HG03064 (cell line): ENCODE data around the gene TMEM45A.
"Not testable (repeated sequence)": the region's sequence is repeated elsewhere in the genome, so short reads cannot be mapped to it uniquely, and the experiment has no call there.

ENCODE experiments used
- ATAC-seq: cut with Tn5 transposase; IDR thresholded peaks from one replicate; pipeline ENCODE4 v1.9.1; 2021; ENCODE audit warnings: low read depth; ENCODE audit not compliant: unreplicated experiment

Gene TMEM45A

DNA sequence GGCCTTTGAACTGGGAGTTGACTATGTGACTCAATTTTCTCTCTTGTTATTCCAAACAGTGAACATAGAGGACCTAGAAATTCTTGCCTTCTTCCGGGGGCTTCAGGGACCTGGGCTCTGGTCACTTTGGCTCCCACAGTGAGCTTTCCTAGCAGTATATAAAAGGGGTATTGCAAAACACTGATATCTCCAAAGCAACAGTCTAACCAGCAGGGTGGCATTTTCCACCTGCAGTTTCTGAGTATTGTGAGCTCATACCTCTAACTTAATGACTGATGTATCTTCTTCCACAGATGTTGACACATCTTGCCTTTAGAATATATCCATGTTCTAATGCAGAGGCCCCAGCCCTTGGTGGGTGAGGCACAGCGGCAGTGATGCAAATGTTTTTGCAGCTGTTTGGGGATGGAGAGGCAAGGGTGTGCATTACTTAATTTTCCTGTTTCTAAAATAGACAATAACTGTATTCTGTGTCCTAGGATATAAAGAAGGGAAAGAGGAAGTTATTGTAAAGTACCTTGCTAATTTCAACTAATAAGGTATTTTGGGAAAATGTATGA is 71.3 kb downstream of the TMEM45A start:
- ATAC-seq: no peak

DNA sequence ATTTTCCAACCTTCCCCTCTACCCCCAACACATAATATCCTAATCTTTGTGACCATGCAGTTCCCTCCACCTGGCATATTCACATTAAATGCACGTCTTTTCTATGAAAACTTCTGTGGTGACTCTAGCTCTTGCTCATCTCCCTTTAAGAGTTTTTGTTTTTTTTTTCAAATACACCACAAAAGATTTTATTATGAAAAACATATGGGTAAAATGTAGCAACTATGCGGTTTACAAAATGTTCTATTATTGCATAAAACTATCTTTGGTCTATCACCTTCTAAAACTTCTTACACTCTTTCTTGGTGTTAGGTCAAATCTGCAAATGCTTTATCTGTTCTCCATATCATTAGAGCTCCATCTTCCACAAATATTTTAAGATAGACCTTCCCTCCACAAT is 78.4 kb downstream of the TMEM45A start:
- no peak for ATAC-seq

DNA sequence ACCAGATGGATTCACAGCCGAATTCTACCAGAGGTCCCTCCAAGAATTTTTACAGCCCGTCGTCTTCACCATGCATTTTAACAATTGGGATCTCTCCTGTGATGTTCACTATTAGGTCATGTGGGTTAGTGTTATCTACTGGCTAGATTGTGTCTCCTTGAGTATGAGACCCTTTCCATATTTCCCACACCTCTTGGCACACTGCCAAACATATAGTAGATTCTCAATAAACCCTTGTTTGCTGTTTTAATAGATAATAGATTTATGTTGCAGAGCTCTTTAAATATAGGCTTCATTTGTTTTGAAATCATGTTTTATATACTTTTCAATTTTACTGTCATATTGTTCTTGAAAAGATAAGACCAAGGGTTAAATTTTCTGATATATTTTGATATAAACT is 82.1 kb downstream of the TMEM45A start:
- ATAC-seq: no peak

DNA sequence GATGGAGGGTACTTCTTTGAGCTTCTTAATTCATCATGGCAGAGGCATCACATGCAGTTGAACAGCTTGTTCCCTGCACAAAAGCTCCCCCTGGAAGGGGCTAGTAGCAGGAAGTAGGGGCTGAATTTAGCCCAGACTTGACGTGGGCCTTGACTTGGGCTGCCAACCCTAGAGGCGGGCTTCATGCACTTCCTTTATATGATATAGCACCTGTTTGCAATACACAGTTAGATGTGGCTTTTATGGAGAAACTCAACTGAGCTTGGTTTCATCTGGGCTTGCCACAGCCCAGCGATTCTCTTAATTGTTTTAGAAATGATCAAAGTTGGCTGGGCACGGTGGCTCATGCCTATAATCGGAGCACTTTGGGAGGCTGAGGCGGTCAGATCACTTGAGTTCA is 83.3 kb downstream of the TMEM45A start:
- ATAC-seq: no peak

DNA sequence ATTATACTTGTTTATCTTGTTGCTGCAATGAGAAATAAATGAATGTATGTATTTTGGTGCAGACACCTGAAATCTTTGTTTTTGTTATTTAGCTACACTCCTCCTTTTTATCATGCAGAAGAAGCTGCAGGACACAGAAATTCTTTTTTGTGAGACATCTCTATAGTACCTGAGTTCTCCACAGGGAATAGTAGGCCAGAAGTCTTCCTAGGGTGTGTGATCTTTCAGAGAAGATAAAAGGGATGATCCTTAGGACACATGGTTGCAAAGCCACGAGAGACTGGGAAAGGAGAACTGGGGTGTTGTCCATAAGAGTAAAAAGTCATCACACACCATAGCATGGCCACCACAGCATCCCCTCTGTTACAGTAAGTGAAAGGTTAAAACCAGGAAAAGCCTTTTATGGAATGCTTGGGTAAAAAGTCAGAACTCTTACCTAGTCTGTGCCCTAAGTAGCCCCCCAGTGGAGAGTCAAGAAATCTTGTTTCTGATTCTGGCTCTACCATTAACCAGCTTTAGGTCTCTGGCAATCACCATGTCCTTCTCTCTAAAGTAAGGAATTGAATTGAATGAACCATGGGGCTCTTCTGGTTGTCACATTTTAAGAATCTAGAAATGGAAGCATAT is 85.1 kb downstream of the TMEM45A start:
- no peak for ATAC-seq

DNA sequence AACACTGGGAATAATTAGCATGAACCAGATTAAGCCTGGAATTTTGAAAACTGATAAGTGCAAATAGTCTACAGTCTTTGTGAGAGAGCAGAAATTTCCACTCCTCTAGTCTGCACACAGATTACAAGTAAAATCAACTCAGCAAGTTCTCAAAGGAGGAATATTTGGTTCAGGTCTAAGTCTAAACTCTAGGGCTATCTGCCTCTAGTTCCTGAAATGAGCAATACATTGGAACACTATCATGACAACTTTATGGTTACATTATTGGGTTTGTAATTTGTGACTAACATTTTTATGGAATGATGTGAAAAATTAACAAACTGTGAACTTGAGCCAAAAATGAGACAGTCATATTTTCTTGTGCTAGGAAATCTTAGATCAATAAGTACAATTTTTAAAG is 86.2 kb downstream of the TMEM45A start:
- ATAC-seq: no peak

DNA sequence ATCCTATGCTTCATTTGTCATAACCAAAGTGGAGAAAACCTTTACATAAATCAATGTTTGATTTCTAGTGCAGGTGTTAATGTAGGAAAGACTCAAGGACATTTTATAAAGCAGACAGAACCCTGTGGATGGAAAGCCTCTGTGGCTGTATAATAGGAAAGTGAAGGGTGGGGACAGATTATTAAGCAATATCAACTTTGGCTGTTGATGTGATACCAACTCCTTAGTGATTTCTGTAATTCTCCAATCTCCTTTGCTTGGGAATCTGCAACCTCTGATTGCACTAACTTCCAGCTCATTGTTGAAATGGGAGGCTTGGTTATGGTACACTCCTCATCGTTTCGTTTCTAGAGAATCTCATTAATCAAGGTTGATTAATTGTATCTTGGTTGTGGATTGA is 87.7 kb downstream of the TMEM45A start:
- ATAC-seq: no peak

DNA sequence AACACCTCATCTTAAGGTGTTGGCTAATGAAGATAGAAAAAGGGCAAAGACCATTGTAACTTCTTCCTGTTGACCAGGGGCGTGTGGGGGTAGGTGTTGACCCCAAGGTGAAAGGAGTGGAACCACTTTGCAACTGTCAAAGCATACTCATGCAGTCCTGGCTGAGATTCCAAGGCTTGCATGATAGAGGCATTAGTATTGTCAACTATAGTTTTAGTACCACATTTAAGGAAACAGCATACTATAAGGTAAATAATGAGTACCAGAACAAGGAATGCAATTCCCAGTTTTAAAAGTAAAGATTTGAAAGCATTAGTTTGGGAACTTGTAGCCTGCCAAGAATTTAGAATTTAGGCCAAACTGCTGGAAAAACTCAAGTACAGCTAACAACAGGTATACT is 89.2 kb downstream of the TMEM45A start:
- ATAC-seq: no peak

DNA sequence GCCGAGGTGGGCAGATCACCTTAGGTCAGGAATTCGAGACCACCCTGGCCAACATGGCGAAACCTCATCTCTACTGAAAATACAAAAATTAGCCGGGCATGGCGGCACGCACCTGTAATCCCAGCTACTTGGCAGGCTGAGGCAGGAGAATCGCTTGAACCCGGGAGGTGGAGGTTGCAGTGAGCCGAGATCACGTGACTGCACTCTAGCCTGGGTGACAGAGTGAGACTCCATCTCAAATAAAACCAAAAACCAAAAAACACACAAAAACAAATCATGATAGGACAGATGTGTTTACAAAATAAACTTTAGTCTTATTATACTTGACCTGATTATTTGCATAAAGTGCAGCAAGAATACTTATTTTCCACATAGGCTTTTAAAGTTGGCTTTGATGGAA is 89.7 kb downstream of the TMEM45A start:
- ATAC-seq: not testable (repeated sequence)

DNA sequence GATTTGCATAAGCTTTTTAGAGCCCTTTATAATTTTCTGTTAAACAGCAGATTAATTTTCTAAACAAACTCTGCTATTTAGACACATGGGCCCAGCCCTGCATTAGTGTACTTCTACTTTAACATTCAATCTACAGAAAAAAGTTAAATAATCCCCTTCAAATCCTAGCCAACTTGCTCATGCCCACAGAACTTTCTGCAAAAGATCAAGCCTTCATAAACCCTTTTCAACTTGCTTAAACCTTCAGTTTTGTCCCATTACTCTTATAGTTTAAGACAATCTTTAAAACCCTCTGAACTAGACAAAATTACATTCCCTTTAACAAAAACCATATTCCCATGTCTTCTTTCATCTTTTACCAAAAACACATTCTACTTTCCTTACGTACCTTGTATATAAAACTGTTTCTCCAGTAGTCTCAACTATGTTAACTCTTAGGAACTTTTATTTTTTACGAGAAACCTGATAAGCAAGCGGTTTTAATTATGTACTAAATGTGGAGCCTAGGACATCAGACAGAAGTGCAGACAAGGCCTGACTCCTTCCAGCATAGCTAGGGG is 91.8 kb downstream of the TMEM45A start:
- no peak for ATAC-seq

DNA sequence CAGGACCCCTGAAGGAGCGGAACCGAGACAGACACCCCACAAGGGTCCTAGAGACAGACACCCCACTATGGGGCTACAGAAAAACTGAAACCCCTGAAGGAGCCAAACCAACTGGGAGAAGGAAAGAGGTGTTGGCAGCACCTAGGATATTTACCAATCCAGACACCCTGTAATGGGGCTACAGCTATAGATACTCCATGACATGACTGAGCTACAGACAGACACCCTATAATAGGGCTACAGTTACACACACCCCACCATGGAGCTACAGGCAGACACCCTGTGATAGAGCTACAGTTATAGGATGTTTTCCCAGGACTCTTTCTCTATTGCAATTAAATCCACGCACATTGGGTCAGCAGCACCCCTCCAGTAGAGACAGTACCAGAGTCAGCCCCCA is 94.4 kb downstream of the TMEM45A start:
- no peak for ATAC-seq

DNA sequence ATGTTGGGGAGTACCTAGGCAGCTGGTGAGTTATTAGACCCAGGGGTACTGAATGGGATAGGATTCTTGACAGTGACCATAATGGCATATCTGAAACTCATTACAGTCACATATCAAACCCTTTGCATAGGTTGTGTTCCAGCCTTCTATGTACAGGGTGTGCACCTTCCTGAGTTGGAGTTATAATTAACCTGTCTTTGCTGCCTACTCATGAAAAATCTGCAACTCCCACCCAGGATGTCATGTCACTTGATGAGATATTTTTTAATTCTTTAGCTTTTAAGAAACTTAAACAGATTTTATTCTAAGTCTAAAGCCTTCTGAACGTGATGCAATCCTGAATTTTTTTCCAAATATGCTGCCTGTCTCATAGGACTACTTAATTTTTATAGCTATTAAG is 95.8 kb downstream of the TMEM45A start:
- ATAC-seq: no peak

DNA sequence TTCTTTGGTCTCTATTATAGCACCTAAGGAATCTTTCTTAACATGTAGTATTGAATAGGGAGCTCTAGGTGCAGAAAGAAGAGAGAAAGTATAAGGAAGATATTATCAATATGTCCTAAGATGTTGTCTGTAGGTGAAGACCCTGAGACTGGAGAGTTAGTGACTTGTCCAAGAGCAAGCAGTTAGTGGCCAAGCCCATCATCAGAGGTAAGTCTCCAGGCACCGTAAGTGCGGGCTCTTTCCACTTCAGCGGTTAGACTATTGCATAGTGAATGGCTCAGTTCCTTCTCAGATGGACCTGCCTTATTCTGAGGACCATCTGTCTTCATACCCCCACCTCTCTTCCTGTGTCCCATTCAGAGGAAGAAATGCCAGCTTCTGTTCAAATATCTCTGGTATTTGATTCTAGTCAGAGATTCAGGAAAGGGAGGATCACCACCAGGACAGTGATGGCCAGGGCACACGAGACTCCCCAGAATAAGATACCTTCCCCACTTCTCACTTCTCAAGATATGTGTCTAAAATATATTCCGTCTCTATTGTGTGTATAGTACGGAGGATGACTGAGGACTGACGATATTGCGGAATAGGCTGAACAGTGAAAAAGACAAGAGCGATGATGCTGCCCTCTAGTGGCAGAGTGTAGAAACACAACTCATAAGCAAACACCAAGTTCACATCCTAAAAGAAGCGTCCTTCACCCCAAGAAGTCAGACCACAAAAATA is 97.9 kb downstream of the TMEM45A start:
- no peak for ATAC-seq

DNA sequence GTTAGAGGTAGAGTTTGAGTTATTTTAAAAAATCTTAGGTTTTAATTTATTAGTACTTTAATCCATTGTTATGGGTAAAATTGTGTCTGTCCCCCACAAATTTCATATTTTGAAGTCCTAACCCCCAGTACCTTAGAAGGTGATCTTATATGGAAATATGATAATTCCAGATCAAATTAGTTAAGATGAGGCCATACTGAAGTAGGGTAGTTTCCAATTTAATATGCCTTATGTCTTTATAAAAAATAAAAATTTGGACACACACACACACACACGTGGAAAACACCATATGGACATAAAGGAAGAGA is 98.4 kb downstream of the TMEM45A start:
- no peak for ATAC-seq

DNA sequence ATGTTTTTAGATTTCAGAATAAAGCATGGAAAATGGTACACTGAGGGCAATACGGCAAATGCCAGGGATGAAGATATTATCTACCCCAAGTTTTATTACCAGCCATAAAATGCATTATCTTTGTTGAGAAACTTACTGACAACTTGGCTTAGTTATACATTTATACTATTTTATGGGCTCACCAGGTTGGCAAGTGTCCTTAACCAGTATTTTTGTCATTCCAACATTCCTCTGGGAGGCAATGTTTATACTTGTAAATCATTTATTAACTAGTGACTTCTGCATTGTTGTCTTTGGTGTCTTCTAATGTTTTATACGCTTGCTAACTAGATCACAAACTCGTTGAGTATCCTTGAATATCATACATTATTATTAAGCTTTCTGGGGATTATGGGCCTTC is 99.0 kb downstream of the TMEM45A start:
- no peak for ATAC-seq

DNA sequence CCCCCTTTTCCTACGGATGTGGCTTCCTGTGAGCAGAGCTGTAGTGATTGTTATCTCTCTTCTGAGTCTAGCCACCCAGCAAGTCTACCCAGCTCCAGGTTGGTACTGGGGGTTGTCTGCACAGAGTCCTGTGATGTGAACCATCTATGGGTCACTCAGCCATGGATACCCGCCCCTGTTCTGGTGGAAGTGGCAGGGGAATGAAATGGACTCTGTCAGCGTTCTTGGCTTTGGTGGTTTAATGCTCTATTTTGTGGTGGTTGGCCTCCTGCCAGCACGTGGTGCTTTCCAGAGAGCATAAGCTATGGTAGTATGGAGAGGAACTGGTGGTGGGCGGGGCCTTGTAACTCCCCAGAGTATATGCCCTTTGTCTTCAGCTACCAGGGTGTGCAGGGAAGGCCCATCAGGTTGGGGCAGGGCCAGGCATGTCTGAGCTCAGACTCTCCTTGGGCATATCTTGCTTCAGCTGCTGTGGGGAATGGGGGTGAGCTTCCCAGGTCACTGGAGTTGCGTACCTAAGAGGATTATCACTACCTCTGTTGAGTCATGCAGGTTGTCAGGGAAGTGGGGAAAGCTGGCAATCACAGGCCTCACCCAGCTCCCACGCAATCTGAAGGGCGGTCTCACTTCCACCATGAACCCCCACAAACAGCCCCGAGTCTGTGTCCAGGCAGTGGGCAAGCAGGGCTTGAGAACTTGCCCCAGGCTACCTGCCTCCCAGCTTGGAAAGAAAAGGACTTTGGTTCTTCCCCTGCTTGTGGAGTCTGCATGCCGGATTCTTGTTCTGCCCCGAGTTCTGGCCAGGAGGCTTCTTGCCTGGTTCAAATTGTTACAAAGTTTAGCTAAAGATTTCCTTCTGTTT is 108.0 kb downstream of the TMEM45A start:
- no peak for ATAC-seq

DNA sequence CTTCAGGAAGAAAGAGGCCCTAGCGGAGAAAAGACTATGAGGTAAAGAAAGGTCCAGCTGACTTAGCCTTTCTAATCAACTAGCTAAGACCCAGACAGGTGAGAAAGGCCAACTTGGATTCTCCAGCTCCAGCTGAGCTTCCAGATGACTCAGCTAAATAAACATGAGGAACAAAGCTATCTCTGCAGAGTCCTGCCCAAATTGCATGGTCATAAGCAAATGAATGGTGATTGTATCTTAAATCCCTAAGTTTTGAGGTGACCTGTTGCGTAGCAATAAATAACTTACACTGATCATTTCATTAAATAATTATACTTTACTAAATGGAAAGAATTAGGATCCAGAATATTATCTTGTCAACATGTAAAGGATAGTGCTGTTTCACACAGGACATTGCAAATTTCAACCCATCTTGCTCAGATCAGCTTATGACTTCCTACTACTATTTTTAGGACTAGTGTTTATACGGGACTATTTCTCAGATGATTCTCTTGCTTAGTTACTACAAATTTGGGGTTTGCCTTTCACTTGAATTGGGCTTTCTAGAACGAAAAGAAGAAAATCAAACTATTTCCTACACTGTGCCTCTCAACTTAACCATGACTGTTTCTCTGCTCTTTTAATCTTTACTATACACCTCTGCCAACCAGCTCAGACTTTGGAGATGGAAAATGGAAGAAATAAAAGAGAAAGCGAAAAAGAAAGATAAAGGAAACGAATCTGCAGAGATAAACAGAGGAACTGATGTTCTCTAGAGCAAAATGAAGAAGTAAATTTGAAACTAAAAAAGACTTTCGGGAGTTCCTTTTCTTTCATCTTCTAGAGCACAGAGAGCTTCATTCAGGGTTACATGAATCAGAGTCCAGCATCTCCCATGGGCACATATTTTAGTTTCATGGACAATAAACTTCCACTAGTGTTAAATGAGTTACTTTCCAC is 110.4 kb downstream of the TMEM45A start:
- ATAC-seq: peak; percentile 42

DNA sequence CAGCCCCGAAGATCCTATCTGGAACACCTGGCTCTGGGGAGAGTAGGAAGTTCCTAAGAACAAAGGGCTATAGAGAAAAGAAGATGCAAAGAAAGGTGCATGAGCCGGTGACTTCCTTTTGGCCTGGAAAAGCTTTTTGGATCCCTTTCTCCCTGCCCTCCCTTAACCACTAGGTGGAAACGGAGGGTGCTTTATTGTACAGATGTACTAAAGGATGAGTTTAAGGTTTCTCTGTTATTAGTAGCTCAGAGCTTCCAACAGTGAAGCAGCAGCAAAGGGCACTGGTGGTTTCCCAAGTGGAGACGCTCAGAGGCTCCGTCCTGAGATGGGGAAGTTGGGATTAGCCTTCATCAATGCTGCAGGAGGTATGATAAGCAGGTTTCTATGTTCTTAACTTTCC is 111.0 kb downstream of the TMEM45A start:
- ATAC-seq: peak; percentile 37

DNA sequence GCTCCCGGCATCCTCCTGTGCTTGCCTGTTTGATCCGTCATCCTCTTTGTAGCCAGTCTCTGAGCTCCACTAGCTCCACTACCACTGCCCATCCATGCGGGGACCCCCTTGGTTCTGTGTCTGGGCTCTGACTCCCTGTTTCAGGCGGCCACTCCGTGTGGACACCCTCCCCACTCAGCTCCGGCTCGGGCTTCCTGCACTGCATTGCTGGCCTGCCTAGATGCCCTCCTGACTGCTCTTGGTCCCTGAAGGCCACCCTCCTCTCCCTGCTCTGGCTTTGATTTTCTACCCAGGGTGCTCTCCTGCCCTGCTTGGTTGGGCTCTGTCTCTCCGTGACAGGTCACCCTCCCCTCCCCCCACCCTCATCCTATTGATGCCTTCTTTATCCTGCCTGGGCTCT is 112.9 kb downstream of the TMEM45A start:
- no peak for ATAC-seq

DNA sequence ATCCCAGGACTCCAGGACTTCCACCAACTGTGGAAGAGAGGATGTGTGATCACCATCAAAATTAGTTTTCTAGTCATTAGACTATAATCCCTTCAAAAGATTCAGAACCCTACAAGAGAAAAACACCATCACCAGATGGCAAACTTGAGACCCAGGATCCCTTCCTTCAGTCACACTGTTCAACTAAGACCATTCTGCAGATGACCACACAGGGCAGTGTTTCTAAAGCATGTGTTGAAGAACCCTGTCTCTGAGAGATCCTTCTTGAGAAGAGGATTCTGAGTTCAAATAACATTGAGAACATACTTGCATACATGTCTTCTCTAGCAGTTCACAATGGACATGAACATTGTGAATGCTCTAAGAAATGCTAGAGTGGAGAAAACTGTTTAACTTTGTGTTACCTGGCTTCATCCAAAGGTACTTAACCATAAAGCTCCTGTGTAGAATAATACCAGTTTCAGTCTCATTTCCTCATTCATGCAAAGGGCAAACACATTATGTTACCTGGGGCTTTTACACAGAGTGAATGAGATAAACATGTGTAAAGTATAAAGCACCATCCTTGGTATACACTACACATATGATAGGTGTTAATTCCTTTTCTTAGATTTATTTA is 114.6 kb downstream of the TMEM45A start:
- peak; percentile 78 for ATAC-seq
